ENCODE measurements around the gene ZNF423.

Gene ZNF423

GRCh38 chr16:49640581-49640980, 215.3 kb downstream of the ZNF423 start:
- TF ChIP-seq, protein P1, sequence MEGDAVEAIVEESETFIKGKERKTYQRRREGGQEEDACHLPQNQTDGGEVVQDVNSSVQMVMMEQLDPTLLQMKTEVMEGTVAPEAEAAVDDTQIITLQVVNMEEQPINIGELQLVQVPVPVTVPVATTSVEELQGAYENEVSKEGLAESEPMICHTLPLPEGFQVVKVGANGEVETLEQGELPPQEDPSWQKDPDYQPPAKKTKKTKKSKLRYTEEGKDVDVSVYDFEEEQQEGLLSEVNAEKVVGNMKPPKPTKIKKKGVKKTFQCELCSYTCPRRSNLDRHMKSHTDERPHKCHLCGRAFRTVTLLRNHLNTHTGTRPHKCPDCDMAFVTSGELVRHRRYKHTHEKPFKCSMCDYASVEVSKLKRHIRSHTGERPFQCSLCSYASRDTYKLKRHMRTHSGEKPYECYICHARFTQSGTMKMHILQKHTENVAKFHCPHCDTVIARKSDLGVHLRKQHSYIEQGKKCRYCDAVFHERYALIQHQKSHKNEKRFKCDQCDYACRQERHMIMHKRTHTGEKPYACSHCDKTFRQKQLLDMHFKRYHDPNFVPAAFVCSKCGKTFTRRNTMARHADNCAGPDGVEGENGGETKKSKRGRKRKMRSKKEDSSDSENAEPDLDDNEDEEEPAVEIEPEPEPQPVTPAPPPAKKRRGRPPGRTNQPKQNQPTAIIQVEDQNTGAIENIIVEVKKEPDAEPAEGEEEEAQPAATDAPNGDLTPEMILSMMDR (IDR thresholded peaks at IDR 0.05; ENCODE audit: insufficient read depth, low read depth, low read length, missing control alignments) = no peak
- no peak overlapping the region for H3K4me3 ChIP-seq (ENCODE audit: low read depth, low read length)

GRCh38 chr16:49639739-49640431, 216.0 kb downstream of the ZNF423 start:
- H3K4me3 ChIP-seq (ENCODE audit: low read depth, low read length) = no peak overlapping the region
- TF ChIP-seq, protein P1 (IDR thresholded peaks at IDR 0.05; ENCODE audit: insufficient read depth, low read depth, low read length, missing control alignments) = no peak
- DNase-seq (ENCODE audit: low read depth) = no peak

More at GRCh38 chr16:49640581-49640980, 215.3 kb downstream of the ZNF423 start:
- DNase-seq (ENCODE audit: low read depth) = no peak

- H3K4me3 ChIP-seq (ENCODE audit: low read depth, low read length) = no peak overlapping the region
- DNase-seq (ENCODE audit: low read depth) = no peak
- TF ChIP-seq, protein P1 (IDR thresholded peaks at IDR 0.05; ENCODE audit: insufficient read depth, low read depth, low read length, missing control alignments) = no peak
These were observed 217.0 kb downstream of the ZNF423 start for GRCh38 chr16:49638673-49639610.

DNA sequence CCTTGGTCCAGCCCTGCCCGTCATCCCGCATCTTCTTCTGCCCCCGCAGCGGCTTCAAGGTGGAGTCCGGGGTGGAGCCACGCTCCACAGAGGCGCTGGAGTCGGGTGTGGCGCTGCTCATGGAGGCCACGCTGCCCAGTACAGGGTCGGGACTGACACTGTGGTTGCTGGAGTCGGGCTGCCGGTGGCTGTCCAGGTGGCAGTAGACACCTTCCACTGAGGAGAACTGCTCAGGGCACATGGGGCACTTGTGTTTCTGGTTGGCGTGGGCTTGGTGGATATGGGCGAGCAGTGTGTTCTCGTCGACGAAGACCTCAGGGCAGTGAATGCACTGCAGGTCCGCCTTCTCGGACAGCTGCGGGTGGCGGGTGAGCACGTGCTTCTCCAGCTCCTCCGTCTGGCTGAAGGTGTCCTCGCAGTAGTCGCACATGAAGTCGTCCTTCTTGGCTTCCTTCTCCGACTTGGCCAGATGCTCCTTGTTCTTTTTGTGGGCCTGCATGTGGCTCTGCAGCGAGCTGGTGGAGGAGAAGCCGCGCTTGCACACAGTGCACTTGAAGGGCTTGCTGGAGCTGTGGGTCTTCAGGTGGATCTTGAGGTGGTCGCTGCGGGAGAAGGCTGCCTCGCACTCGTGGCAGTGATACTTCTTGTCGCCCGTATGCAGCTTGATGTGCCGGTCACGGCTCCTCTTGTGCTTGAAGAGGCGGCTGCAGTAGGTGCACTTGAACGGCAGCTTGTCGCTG, 217.8 kb downstream of the ZNF423 start:
- TF ChIP-seq, protein P1 (IDR thresholded peaks at IDR 0.05; ENCODE audit: insufficient read depth, low read depth, low read length, missing control alignments) = no peak
- H3K4me3 ChIP-seq (ENCODE audit: low read depth, low read length) = no peak overlapping the region
- DNase-seq (ENCODE audit: low read depth) = no peak

- DNase-seq (ENCODE audit: low read depth) = no peak
- H3K4me3 ChIP-seq (ENCODE audit: low read depth, low read length) = no peak overlapping the region
- TF ChIP-seq, protein P1 (IDR thresholded peaks at IDR 0.05; ENCODE audit: insufficient read depth, low read depth, low read length, missing control alignments) = no peak
These were observed 218.4 kb downstream of the ZNF423 start for GRCh38 chr16:49637511-49637910.

DNA sequence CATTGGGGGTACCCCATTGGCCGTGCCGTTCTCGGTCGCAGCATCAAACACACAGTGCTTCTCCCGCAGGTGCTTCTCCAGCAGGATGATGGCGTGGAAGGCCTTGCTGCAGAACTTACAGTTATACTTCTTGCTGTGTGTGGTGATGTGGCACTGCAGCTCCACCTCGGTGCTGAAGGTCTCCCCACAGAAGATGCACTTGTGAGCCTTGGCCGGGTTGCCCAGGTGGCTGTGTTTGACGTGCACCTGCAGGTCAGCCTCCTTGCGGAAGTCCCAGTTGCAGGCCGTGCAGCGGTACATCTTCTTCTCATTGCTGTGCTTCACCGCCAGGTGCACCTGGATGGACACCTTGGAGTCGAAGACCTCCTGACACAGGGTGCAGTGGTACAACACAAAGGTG, 219.3 kb downstream of the ZNF423 start:
- no peak for DNase-seq (ENCODE audit: low read depth)
- TF ChIP-seq, protein P1 (IDR thresholded peaks at IDR 0.05; ENCODE audit: insufficient read depth, low read depth, low read length, missing control alignments) = no peak
- no peak overlapping the region for H3K4me3 ChIP-seq (ENCODE audit: low read depth, low read length)
